ENCODE measurements around the gene ZNF101.

ZNF101 gene

DNA sequence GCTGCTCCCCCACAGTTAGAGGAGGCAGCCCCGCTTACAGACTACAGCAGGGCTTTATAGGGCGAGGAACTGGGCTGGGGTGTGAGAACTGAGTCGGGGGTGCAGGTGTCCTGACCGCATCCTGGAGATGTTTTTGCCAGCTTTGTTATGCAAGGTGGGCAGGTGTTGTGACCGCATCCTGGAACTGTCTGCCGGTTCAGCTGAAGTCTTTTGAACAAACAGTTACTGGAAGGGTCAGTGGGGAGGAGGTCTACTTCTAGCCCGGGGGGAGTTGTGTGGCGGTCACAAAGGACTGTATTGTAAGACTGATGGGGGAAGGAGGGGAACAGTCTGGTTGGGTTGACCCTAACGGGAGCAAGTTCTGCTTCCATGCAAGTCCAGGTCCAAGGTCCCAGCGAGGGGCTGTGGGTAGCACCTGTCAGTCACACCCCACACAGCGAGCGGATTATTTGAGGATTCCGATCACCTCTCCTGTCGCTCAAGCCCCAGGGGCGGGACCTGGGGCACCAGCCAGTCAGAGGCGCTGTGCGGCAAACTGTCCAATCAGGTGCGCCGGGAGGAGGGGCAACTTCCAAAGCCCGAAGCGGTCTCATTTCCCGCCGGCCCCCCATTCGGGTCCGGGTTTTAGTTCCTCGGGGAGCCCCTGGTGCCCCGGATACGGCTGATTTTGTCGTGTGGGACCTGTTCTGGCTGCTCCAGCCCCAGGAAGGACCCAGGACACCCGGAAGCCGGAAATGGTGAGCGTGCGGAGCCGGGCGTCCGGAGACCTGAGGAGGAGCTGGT is at the start of gene ZNF101:
Gene ZNF101 (plus strand): TSS at position 610 of the 783 bp plus-strand sequence. CDS start 125 bp downstream, at position 735.
- FAIRE-seq, result peak; percentile 94

DNA sequence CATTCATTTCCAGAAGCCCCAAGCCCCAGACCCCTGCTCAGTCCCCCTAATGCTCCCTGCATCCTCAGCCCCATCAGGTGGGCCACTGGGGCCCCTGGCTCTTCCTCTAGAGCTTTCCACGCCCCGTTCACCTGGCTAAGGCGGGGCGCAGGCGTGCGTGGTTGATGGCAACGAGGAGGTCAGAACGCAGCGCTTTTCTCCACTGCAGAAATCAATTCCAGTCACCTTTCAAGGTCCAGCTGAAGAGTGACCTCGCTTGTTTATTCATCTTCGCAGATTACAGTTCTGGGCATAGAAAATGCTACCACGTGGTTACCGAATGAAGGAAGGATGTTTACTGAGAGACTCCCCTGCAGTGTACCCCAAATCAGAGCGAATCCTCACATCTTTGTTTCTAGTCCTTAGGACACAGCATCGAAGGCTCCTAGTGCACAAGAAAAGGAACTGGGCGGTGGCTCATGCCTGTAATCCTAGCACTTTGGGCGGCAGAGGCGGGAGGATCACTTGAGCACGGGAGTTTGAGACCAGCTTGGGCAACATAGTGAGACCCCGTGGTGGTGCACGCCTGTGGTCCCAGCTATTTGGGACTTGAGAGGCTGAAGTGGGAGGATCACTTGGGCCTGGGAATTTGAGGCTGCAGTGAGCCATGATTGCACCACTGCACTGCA is 49.3 kb upstream of the ZNF101 start:
- FAIRE-seq, result no peak

DNA sequence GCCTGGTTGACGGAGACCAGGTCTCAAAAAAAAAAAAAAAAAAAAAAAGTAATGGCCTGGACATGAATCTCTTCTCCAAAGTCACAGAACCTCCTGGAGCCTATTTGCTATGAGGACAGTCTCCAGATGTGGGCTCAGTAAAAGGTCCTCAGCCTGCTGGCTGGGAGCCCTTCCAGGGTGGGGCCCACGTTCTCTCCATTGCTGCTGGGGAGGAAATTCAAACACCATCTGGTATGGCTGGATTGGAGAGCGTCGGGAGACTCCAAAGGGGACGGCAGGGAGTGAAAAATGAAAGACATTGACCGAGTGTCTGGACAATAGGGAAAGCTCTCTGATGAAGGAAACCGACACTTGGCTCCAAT is 48.8 kb upstream of the ZNF101 start:
- FAIRE-seq, result no peak

DNA sequence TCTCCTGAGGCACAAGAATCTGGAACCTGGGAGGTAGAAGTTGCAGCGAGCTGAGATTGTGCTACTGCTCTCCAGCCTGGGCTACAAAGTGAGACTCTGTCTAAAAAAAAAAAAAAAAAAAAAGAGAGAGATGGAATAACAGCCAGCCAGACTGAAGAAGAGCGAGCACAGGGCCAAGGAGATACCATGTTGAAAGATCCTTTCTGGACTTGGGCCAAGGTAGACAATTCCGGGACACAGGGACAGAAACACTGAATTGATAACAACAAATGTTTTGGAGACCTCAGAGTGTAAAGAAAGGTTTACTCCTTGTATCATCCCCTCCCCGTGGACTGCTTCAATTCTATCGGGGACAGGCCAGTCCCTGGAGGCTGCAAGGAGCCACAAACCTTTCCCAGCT is 45.3 kb upstream of the ZNF101 start:
- no peak for FAIRE-seq

DNA sequence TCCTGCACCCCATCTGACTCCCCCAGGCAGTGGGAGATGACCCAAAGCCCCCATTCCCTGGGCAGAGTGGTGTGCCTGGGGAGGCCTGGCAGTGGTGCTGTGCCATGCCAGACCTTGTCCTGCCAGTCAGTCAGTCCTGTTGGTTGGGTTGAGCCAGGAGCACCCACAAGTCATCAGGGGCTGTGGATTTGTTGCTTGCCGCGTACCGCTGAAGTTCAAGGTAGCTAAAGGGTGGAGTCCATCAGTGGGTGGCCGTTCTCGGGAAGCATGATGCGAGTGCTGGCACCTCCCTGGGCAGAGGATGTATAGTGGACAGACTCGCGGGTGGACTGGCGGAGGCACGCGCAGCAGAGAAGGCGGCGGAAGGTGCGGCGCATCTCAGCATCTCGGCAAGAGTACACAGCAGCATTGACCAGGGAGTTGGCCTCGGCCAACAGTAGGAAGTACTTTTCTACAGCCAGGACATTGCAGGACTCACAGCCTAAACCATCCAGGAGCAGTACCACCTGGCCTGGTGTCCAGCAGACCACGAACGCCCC is 44.5 kb upstream of the ZNF101 start:
- no peak for FAIRE-seq

DNA sequence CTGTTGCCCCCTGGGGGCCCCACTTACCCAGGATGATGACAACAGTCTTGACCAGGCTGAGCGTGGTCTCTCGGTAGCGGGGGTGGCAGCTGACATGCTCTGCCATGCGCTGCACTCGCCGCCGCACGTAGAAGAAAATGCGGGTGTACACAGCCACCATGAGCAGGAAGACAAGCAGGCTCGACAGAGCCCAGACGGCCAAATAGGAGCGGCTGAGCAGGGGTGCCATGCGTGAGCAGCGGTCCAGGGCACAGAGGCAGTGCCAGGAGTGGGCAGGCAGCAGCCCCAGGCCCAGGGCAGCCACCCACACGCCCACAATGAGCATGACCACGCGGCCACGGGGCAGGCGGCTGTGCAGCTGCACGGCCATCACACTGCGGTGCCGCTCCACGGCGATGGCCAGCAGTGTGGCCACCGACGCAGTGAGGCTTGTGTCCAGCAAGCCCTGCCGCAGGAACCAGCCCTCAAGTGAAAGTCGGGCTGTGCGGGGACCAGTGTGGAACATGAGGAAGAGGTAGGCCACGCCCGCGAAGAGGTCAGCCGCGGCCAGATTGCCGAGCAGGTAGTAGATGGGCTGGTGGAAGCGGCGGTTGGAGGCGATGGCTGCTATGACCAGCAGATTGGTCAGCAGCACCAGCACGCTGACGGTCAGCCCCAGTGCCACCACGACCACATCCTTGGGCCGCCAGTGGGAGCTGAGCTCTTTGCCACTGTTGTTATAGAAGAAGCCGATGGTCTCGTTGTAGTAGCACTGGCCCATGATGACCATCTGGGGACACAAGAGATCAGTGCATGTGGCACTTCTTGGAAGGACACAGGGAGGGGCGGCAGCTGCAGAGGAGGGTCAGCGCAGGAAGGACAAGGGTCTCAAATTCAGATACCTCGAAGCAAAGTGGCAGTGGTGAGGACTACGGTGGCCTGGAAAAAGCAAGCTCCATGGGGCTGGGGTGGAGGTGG is 41.8 kb upstream of the ZNF101 start:
- FAIRE-seq, result no peak

DNA sequence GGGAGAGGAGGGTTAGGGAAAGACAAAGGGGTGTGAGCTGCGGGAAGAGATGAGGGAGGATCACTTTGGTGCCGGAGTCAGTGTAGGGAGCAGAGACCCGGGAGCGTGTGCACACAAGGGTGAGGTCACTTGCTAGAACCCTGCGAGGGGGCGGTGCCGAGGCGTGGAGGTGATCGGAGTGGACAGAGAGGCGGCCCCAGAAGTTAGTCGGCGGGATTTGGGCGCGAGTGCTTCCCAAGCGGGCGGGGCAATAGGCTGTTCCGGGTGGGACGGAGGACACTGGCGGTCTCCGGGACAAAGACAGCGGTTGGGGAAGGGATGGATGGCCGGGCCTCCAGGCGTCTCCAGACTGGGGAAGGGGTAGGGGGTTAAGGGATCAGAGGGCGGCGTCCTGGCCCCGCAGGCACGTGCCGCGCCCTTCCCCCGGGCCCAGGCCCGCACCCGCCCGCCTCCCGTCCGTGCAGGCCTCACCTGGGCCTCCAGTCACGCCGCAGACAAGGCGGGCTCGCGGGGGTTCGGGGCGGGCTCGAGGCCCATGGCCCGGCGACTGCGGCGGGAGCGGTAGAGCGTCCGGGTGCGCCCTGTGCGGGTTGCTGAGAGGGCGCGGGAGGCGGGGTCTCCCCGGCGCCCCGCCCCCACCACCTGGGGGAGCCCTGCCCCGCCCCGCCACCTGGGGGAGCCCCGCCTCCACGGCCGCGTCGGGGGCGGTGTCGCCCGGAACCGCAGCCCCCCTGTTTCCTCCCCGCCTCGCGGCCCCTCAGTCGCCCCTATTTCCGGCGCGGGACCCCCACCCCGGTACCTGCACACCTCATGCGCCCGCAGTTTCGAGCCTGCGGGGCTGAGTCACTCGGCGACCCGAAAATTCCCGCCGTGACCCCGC is 40.8 kb upstream of the ZNF101 start, which contains the start of gene LPAR2:
Gene LPAR2 (minus strand): TSS at position 600 of the 880 bp plus-strand sequence. CDS start 945 bp downstream, outside the sequence.
- FAIRE-seq, result no peak

DNA sequence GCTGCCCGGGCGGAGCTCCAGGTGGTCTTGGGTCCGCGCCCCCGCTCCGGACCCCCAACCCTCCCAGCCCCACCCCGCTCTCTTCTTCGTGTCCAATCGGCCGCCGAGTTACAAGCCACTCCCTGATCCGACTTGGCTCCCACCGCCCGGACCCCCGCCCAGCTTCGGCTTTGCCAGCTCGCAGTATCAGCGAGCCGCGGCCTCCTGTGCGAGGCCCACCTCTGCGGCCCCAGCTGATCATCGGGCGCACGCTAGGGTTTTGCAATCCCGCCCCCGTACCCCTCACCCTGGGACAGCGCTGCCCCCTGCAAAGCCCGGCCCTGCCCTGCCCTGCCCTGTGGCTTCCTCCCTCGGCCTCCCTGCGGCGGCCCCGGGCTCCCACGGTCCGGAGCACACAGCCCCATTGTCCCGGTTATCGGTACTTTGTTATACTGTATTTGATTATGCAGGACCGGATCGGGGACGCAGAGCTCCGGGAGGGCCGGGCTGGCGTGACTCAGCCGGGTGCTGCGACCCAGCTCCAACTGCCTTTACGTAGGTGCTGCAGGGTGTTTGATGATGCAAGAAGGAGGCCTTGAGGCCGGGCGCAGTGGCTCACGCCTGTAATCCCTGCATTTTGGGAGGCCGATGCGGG is 40.0 kb upstream of the ZNF101 start:
- FAIRE-seq, result no peak

DNA sequence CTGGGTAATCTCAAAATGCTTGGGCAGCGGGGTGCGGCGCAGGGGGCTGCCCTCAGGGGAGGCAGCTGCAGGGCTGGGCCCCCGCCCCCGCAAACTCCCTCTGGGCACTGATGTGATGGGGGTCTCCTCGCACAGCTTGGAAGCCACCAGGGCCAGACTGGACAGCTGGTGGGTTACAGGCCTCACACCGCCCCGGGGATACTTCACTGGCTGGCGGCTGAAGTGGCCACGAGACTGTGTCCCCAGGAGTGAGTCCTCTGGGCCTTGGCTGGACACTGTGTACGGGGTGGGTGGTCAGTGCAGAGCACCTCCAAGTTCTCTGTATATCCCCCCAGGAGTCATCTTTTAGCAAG is 38.6 kb upstream of the ZNF101 start:
- FAIRE-seq, result no peak

DNA sequence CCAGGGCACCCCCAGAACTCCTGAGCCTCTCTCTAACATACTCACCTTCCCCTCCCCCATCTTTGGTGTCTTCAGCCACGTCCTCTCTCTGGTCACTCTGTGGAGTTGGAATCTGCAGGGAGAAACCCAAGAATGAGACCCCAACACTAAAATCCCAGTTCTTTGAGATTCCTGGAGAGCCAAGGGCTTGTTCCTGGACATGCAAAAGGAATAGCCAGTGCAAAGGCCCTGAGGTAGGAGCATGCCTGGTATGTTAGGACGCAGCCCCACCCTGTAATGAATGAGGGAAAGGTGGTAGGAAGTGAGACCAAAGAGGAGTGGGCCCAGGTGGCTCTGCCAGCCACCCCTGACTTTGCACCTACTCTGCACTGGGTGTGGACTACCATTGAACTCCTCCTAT is 38.2 kb upstream of the ZNF101 start:
- no peak for FAIRE-seq

DNA sequence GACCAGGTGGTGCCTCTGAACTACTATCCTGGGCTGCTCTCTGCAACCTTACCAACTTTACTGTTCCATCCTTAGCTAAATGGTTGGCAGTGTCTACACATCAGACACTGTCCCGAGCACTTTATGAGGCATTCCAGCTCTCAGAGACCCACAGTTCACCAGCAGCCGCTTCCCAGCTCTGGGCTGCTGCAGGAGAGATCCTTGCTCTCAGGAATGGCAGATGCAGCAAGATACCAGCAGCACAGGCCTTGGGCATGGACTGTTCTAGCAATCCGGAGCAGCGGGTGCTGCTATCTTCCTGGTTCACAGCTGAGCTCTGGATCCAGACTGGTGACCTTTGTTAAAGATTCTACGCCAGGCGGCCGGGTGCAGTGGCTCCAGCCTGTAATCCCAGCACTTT is 37.3 kb upstream of the ZNF101 start:
- FAIRE-seq, result no peak

DNA sequence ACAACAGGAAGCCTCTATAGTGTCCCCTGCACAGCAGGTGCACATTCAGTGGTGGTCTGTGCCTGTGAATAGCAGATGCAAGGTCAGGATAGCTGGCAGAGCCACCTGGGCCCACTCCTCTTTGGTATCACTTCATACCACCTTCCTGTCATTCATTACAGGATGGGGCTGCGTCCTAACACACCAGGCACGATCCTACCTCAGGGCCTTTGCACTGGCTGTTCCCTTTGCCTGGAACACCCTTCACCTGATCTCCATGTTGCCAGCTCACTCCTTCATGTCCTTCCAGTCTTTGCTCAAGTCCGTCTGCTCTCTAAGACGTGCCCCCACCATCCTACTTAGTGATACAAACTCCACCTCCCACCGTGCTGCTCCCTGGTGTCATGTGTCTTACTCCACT is 36.0 kb upstream of the ZNF101 start:
- FAIRE-seq, result no peak

DNA sequence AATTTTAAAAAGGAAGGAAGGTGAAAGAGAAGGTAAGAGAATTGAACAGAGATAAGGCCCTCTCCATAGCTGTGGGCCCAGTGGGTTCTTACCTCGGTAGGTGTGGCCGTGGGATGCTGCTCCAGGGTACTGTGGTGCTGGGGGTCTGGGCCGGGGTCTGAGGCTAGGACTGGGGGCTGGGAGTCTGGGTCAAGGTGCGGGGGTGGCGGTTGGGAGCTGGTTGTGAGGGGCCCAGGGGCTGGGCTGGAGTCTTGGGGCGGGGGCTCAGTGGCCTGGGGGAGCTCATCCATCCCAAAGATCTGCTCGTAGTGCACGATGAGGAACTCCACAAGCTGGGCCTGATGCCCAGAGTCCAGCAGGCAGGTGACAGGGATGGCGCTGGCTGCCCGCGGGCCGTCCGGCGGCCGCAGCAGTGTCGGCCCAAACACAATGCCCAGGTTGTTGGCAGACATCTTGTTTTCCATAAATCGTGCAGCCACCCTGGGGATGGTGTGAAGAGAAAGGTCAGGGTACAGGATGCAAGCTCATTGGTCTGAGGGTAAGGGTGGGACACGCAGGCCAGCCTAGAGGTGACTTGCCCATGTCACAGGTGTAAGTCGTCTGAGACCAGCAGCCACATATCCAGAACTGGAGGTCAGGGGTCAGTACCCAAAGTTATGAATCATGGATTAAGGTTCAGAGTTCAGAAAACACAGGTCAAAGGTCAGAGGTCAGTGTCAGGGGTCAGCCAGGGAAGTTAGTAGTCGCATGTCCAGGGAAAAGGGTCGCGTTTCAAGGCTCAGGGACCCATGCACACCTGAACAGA is 34.7 kb upstream of the ZNF101 start:
- FAIRE-seq, result no peak

DNA sequence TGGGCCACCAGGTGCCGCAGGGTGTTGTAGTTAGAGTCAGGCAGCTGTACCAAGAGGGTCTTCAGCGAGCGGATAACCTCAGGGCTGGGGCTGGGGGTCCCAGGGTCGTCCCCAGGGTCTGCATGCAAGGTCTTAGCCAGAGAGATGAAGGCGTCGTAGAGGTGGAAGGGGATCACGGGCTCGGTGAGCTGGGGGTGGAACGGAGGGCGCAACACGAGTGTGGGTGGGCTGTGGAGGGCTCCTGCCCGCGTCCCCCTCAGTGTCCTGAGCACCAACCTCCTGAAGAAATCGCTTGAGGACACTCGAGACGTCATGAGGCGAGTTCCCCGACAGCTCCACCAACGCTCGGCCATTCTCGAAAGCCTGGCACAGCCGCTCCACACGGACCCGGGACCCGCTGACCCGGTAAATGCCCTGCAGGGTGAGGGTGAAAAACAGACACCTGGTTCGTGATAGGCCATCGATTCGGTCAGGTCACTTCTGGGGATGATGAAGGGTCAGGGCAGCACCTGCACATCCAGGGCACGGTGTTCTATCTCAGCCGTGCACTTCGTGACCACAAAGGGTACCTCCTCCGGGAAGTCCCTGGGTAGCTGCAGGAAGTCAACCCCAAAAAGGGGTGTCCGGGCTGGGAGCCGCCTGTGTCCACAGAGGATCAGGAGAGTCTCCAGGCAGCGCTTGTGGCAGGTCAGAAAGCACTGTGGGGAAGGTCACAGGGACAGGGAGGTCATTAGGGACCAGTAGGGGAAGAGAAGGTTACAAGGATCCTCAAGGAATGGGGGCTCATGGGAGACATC is 33.9 kb upstream of the ZNF101 start:
- FAIRE-seq, result no peak

DNA sequence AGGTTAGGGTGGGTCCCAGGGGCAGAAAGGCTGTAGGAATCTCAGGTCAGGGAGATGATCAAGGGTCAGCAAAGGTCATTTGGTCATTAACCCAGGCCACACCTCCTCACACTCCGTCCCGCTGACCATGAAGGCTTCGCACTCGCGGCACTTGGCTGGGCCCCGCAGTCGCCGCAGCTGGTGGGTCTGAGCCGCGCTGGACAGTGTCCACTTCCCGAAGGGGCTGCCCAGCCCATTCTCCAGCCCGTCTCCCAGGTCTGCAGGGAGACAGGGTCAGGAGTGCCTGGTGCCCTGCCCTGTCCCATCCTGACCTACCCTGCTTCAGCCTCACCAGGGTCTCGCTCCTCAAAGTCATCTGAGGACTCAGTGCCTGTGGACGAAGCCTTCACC is 33.3 kb upstream of the ZNF101 start:
- no peak for FAIRE-seq

DNA sequence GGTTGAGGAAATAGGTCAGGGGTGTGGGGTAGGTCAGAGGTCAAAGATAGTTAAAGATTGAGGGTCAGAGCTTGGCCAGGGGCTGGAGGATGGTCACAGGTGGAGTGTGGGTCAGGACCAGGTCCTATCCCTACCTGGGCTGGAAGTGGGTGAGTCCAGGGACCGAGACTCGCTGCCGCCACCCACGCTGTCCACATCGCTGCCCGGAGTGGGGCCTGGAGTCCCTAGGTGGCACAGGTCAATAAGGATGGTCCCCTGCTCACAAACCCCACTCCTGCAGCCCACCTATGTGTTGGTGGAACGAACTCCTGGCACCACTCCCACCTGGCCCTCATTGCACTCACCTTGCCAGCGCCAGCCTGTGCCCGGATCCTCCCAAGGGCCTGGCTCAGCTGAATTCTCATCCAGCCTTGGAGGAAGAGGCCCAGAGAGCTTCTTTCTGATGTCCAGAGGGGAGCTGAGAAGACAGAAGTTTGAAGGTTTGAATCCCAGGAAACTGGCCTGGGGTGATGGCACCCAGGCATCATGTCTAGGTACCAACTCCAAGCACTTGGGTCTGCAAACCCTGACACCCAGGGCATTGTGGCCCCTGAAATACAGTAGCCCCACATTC is 32.0 kb upstream of the ZNF101 start:
- FAIRE-seq, result no peak

DNA sequence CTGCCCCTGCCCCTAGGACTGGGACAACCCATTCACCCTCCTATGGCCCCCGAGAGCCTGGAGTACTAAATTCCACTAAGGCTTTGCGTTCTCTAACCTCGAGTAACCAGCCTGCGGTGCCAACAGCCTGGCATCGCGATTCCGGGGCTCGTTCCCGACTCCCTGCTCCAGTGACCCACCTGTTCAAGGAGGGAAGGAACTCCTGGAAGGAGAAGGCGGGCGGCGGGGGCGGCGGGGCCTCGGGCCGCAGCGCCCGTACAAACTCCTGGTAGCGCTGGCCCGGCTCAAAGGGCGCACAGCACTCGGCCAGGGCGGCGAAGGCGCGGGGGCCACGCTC is 31.5 kb upstream of the ZNF101 start:
- no peak for FAIRE-seq

DNA sequence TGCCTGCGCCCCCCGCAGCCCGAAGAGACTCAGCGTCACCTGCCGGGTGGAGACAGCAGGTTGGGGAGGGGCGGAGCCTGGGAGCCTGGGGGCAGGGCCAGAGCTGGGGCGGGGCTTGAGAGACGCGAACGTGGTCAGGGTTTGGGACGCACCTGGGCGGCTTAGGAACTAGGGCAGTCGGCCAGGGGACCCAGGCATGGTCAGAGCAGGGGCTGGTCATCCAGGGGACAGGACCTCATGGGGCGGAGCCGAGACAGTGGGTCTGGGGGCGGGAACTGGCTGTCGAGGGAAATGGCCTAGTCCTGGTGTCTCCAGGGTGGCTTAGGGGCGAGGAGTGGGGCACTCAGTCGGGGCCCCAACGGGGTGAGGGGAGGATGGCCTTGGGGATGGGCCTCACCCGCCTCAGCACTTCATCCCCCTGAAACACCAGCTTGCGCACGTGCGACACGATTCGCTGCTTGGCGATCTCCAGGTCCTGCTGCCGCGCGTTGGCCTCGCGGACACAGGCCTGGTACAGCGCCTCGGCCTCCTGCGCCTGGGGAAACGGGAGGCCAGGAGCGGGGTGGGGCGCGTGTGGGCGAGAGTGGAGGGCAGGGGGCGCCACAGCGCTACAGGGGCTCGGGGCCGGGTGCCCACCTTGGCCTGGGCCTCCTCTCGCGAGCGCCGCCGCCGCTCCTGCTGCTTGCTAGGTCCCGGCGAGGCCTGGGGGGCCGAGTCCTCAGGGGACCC is 31.0 kb upstream of the ZNF101 start:
- no peak for FAIRE-seq
